Germinal center (tissue), 1 donor: Measurements from ENCODE around the gene TMEM218.
"Not testable (repeated sequence)": the region's sequence is repeated elsewhere in the genome, so short reads cannot be mapped to it uniquely, and the experiment has no call there.

Experiments
- DNase-seq: peaks from one replicate; pipeline ENCODE4 v3.0.0; 2012; ENCODE audit warnings: mixed read lengths, low spot score

TMEM218 gene

DNA sequence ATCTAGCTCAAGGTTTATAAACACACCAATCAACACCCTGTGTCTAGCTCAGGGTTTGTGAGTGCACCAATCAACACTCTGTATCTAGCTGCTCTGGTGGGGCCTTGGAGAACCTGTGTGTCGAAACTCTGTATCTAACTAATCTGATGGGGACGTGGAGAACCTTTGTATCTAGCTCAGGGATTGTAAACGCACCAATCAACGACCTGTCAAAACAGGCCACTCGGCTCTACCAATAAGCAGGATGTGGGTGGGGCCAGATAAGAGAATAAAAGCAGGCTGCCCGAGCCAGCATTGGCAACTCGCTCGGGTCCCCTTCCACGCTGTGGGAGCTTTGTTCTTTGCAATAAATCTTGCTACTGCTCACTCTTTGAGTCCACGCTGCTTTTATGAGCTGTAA, 21.3 kb downstream of the TMEM218 start:
- DNase-seq, result not testable (repeated sequence)

DNA sequence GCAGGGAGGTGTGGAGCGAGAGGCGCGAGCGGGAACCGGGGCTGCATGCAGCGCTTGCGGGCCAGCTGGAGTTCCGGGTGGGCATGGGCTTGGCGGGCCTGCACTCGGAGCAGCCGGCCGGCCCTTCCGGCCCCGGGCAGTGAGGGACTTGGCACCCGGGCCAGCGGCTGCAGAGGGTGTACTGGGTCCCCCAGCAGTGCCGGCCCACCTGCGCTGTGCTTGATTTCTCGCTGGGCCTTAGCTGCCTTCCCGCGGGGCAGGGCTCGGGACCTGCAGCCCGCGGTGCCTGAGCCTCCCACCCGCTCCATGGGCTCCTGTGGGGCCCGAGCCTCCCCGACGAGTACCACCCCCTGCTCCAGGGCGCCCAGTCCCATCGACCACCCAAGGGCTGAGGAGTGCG, 21.9 kb downstream of the TMEM218 start:
- not testable (repeated sequence) for DNase-seq

DNA sequence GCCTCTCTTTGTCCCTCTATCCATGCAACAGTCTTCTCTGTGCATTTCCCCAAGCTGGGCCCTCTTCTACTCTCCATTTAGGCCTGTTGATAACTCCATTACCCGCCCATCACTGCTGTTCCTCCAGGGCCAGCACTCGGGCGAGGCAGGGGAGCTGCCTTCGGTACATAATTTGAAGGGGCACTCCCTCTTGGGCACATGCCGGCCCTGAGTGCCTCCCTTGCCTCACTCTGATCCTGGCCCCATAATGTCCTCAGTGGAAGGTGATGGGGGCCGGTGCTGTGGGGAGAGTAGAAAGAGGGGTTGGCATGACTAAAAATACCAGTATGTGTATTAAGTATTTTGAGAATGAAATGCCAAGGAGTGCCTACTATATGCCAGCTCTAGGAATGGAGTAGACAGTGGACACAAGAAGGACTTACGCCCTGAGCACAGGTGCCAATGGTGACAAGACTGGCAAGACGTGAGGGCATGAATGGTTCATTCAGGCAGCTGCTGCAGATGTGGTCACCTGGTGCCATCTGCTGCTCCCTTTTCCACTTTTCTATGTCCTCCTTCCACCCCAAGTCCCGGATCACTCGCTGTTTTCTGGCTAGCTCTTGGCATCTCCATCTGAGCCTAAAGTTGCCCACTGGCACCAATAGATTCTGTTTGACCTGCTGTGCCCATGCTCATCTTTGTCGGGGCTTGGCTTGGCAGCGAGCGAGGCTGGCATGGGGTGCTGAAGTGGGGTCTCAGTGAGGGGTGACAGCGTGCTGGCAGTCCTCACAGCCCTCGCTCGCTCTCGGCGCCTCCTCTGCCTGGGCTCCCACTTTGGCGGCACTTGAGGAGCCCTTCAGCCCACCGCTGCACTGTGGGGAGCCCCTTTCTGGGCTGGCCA, 22.6 kb downstream of the TMEM218 start:
- no peak for DNase-seq

DNA sequence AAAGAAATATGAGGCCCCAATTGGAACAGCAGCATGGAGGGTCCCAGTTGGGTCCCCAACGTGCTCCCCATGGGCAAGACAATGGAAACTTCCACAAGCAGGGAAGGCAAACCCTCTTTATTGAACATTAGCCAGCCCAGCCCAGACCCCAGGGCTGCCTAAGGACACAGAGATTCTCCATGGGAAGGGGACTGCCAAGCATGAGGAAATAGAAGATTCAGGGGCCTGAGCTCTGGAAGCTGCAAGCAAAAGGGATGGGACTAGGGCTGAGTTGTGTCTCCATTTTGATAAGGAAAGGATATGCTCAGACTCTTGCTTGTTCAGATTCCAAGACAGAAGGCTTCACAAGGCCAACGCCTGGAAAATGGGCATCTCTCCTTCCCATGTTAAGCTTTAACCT, 23.3 kb downstream of the TMEM218 start:
- no peak for DNase-seq

DNA sequence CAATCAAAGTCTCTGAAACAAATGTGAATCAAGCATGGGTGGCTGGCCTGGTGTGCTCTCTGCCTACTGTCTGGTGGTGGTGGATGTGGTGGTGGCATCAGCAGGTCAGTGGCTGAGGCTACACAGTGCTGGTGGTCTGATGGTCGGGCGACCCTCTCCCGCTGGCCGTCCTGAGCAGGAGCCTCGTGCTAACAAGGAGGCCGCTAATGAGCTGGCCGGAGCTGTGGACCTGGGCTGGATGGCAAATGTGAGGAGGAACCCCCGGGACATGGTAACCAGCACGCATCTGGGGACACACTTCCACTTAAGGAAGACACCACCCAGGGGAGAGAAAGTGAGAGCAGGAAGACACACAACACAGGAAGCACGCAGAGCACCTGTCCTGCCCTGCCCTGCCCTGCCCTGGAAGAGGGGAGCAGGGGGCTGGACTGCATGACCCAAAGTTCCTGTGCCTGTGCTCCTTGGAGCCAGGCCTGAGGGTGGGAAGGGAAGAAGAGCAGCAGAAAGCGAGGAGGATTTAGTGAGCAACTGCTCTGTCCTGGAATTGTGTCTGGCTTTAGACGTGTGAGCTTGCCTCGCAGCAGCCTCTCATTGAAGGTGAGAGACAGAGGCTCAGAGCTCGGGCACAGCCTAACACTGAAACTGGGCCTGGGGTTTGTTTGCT, 24.7 kb downstream of the TMEM218 start:
- no peak for DNase-seq

DNA sequence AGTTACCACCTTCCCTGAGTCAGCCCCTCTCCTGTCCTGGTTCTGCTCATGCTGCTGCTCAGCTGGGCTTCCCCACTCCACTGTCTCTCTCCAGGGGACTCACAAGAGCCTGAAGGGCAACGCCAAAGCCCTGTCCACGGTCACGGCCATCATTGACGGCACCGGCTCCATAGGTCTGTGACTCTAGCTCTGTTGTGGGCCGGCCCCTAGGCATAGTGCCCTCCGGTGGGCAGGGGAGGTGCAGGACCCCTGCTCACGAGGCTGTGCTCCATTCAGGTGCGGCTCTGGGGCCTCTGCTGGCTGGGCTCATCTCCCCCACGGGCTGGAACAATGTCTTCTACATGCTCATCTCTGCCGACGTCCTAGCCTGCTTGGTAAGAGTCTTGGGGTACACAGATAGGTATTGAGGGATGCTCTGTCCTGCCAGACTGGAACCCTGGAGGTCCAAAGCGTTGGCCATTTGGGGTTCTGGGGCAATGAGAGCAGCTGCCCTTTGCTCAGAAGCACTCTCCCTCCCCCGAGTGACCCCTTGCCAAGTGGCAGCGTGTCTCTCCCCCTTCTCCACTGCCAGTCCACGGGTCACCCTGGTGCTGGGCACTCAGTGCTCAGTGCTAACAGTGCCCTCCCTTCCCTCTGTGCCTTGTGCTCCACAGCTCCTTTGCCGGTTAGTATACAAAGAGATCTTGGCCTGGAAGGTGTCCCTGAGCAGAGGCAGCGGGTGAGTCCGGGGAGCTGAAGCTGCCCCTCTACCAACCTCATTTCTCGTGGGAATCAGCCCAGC, 25.9 kb downstream of the TMEM218 start:
- no peak for DNase-seq

DNA sequence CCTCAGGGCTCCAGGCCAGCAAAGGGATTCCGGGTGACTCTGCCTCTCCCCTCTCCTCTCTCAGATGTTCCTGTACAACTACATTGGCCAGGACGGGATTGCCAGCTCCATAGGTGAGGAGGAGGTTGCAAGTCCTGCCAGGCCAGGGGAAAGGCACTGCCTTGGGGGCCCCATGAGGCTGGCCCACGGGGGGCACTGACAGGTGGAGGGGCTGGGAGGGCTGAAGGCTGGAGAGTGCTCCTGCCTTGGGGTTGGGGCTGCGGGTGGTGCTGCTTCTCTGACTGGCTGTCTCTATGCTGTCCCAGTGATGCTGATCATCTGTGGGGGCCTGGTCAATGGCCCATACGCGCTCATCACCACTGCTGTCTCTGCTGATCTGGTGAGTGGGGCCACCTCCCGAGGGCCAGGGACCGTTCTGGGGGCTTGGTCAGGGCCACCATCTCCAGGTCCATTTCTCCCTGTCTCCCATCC, 26.6 kb downstream of the TMEM218 start:
- no peak for DNase-seq

DNA sequence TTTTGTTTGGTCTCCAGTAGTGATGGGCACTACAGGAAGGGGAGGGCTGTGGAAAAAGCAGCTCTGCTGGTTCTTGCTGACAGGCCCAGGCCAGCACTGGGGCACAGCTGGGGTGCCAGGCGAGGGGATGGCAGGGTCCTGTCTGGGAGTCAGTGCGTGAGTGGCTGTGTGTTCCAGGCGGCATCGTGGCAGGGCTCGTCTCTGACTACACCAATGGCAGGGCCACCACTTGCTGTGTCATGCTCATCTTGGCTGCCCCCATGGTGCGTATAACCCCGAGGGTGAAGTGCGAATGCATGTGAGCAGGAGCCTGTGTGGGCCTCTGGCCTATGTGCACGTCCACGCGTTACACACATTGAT, 27.4 kb downstream of the TMEM218 start:
- no peak for DNase-seq

DNA sequence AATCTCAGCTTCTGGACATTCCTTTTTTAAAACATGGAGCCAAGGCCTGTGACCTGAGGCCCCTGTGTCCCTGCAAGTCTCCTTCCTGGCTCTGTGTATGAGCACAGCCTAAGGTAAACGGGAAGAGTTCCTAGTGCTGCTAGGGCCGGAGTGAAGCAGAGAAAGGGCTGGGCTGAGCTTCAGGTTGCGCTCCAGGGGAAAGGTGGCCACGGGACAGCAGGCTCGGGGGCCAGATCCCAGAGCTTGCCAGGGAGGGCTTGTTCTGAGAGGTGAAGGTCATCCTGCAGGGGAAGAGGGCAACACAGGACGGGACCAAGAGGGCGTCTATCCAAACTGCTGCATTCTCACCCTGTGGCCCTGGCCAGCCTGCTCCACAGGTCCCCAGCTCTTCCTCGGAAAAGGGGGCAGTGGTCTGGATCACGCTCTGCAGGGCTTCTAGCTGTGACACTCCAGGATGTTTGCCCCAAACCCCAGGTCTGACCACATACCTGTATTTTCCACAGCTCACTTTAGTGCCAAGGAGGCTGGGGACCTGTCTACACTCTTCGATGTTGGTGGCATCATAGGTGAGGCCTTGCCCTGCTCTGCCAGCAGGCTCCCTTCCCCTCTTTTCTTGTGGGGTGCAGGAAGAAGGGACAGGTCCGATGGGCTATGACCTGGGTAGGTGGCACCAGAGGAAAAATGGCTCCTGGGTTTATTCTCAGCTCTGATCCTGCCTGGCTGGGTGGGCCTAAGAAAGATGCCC, 27.9 kb downstream of the TMEM218 start:
- DNase-seq, result no peak

DNA sequence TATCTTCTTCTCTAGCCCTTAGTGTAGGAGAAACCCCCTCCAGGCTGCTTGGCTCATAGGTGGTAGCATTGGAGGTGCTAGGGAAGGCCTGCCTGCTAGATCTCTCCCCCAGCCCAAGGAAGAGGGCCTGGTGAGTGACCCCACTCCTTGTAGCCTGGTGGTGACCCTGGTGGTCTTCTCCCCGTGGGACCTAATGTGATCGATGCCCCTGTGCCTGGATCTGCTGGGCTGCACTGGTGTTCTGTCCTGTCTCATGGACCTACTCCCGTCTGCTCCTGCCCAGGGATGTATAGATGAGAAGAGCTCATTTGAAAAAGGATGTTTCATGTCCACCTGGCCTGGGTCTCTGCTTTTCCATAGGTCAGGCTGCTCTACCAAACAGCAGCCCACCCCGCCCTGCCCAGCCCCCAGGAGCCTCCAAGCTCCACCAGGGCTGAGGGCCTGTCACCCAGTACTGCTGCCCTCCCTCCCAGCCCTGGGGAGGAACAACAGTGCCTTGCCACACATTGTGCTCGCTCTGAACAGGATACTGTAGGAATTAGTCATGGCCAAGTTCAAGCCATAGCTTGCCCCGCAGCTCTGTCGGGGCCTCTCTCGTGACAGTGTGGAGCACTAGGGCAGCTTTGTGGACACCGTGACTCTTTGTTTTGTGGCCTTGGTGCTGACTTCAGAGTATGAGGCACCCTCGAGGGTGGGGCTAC, 28.7 kb downstream of the TMEM218 start:
- no peak for DNase-seq

DNA sequence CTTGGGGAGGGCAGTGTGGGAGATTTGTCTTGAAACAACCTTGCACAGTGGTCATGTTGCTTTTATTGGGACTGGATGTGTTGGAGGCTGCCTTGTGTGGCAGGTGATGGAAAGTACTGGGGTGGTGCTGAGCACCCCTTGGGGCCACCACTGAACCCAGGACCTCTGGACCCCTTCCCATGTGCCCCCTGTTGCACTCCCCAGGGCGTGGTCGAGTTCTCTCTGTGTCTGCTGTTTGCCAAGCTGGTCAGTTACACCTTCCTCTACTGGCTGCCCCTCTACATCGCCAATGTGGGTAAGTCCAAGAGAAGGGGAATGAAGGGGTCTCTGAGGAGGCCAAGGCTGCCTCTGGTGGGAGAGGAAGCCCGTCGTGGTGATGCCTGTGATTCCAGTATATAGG, 29.4 kb downstream of the TMEM218 start:
- no peak for DNase-seq

DNA sequence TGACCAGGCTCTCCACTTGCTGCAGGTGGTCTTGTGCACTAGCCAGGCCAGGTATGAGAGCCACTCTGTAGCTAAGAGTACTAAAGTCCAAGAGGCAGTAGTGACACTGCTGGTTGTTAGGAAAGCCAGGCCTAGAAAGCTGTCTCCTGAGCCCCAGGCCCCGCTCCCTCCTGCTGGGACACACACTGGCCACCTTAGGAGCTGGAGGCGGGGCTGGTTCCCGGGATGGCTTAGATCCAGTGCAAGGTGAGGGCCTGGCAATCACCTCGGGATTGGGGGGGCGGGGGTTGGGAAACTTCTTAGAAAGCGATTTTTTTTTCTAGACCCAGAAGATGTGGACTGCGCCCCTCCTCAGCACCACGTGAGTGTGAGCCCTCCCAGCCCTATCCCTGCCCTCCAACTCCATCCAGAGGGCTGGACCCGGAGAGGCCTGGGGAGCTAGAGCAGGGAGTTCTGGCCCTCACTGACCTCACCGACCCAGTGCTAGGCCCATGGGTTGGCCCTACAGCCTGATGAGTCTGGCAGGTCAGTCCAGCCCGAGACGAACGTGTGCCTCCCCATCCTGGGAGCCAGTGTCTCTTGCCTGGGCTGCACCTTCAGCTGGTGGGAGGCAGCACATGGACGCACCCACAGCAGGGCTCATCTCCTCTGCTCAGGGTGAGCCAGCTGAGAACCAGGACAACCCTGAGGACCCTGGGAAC, 30.2 kb downstream of the TMEM218 start:
- no peak for DNase-seq

DNA sequence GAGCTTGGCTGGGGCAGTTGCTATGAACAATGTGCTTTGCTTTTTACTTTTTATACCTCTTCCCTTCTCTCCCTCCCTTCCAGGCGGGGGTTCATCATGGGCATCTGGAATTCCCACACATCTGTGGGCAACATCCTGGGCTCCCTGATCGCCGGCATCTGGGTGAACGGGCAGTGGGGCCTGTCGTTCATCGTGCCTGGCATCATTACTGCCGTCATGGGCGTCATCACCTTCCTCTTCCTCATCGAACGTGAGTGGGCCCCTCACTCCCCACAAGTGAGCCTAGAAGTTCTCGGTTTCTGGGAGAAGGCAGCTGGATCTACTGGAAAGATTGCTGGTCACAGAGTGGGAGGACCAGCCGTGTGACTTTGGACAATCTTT, 30.9 kb downstream of the TMEM218 start:
- DNase-seq, result no peak

DNA sequence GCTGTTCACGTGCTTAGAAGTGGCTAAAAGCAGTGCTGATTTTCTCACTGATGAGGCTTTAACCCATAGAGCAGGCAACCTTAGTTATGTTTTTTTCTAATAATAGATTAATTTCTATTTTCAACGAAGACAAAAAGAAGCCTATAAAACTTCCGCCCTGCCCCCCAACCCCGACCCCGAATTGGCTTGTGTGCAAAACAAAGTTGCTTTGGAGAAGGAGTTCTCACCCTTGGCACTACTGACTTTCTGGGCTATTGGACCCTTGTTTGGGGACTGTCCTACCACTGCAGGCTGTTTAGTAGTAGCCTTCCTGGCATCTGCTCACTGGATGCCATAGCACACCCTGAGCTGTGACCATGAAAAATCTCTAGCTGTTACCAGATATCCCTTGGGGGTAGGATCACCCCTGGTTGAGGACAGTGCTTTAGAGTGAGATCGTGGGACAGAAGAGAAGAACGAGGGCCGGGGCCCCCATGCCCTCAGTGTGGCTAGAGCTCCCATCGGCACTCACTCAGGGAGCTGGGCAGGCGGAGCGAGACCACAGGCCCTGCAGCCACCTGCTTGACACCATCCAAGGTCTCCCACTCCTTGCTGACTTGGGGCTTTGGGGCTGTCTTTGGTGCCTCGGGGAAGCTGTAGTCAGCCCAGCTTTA, 31.4 kb downstream of the TMEM218 start:
- no peak for DNase-seq

DNA sequence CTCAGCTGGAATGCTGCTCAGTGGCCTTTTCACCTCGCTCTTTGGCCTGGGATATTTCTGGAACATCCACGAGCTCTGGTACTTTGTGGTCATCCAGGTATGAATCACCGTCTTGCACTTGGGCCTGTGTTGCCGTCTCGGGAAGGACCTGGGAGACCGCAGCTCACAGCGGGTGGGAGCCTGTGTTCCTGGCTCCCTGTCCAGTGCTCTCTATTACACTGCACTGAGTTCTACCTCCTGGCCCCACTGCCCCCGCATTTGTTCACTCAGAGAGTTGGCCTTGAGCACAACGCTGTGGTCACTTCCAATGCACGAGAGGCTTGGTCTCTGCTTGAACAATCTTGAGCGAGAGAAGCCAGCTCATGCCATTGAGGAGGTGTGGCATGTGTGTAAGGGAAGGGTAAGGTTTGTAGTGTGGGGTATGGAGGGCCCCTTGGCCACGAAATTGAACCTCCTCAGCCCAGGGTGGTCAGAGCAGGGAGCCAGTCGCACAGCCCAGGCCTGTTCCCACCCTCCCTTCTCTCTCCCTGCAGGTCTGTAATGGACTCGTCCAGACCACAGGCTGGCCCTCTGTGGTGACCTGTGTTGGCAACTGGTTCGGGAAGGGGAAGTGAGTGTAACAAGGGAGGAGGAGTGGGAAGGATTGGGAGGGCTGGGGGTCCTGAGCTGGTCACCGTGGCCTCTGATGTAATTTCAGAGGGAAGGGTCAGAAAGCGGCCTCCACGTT, 32.1 kb downstream of the TMEM218 start:
- no peak for DNase-seq

DNA sequence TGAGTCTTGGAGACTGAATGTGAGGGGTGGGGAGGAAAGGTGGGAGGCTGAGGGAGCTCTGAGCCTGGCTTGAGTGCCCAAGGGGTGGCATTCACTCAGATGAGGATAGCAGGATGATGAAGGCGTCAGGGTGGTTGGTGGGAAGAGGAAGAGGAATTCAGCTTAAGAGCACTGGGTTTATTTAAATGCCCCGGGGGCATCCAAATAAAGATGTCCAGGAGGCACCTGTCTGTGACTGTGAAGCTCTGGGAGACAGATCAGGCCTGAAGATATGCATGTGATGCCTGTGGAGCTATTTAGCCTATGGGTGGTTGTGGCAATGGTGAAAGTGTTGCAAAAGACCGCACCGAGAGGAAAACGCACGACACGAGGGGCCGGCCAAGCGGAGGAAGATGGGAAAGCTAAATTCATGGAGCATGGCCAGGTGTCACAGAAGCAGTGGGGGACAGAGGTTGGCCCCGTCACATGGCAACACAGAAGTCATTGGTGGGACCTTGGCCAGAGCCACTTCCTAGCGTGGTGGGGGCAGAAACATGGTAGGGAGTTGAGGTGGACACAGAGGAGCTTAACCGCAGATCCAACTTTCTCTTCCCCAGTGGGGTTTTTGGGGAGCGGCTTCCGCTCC, 32.8 kb downstream of the TMEM218 start:
- no peak for DNase-seq

DNA sequence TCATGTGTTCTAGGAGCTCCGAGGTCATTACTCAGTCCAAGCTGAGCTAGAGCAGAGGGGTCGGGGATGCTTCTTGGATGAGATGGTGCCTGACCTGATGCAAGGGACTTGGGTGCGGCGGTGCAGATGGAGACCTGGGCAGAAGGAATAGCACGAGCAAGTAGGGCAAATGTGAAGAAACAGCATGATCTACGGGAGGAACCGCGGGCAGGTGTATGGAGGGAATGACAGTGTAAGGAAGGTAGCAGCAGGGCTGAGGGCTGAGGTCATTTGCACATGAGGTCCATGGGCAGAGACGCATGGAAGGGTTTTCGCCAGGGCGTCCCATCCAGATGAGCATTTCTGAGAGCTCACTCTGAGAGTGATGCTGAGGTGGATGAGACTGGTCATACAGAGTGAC, 33.4 kb downstream of the TMEM218 start:
- DNase-seq, result no peak

DNA sequence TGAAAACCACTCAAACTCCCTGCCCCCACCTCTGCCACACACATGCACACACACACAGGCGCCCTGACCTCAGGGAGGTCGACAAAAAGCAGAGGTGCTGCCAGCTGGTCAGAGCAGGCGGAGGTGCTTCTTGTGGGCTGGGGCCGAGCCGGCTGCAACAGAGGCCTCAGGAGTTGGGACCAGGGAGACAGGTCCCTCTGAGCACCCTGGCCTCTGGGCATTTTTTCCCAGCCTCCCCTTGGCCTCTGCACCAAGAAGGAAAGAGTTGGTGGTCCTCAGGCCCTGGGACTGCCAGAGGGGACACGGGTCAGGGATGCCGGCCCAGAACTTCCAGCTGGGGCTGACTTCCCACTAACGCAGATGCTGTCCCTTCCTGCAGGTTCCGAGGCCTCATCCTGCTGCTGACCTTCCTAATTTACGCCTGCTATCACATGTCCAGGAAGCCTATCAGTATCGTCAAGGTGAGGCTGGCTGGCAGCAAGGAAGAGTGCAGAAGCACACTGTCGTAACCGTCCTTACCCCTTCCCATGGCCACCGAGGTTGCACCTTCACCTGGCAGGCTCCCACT, 35.0 kb downstream of the TMEM218 start:
- DNase-seq, result no peak

DNA sequence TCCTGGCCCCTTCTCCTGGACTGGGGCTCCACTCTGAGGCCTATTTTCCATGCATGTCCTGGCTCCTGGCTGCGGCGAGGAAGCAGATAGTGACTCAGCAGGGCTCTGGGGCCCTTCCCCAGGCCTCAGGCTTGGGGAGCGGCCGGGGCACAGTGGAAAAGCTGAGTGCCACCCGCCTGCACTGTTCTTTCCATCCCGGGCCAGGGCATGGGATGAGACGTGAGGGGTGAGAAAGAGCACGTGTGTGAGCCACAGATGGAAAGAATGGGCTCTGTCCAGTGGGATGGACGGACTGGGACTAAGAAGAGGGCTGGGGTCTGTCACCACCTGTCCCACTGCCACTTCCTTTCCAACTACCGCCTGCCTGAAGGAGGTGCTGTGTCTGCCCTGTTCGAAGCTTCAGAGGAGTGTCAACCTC, 35.5 kb downstream of the TMEM218 start:
- DNase-seq, result no peak
